ENCODE data around the gene TAS1R1.
"Not testable (repeated sequence)": the region's sequence is repeated elsewhere in the genome, so short reads cannot be mapped to it uniquely, and the experiment has no call there.

TAS1R1 gene

GRCh38 chr1:6592441-6592840 is 37.3 kb downstream of the TAS1R1 start:
- no peak for DNase-seq

- no peak for DNase-seq
Observed at GRCh38 chr1:6592865-6593593, 37.9 kb downstream of the TAS1R1 start.

GRCh38 chr1:6593810-6594209 is 38.7 kb downstream of the TAS1R1 start:
- no peak for DNase-seq

GRCh38 chr1:6594977-6595740 is 40.1 kb downstream of the TAS1R1 start:
- no peak for DNase-seq

GRCh38 chr1:6596351-6596750 is 41.2 kb downstream of the TAS1R1 start:
- no peak for DNase-seq

- no peak for DNase-seq
Observed at GRCh38 chr1:6596886-6597776, 42.0 kb downstream of the TAS1R1 start.

GRCh38 chr1:6597777-6598131 is 42.6 kb downstream of the TAS1R1 start:
- no peak for DNase-seq

- DNase-seq = peak; percentile 16
Observed at GRCh38 chr1:6599141-6599975, 44.3 kb downstream of the TAS1R1 start.

- not testable (repeated sequence) for DNase-seq
Observed at GRCh38 chr1:6599991-6600390, 44.9 kb downstream of the TAS1R1 start.

GRCh38 chr1:6600410-6601048 is 45.4 kb downstream of the TAS1R1 start:
- DNase-seq = no peak

- peak; percentile 94 for DNase-seq
Observed at GRCh38 chr1:6601049-6601922, 46.2 kb downstream of the TAS1R1 start.

GRCh38 chr1:6601923-6602668 is 47.0 kb downstream of the TAS1R1 start:
- DNase-seq = peak; percentile 14

GRCh38 chr1:6602669-6603237 is 47.6 kb downstream of the TAS1R1 start, which contains the start of gene KLHL21:
Gene KLHL21 (minus strand): TSS chr1:6602869. CDS start chr1:6602817, 52 bp downstream.
- DNase-seq = peak; percentile 93

- DNase-seq = peak; percentile 84
Observed at GRCh38 chr1:6603238-6603914, 48.3 kb downstream of the TAS1R1 start.

GRCh38 chr1:6603915-6604558 is 48.9 kb downstream of the TAS1R1 start:
- peak; percentile 89 for DNase-seq

GRCh38 chr1:6612641-6613360 is 57.7 kb downstream of the TAS1R1 start:
- no peak for DNase-seq

GRCh38 chr1:6613361-6614018 is 58.4 kb downstream of the TAS1R1 start, which contains the start of gene PHF13:
Gene PHF13 (plus strand): TSS chr1:6613731. CDS start chr1:6614067, 336 bp downstream.
- peak; percentile 100 for DNase-seq

Data from fibroblast of skin of right biceps (primary cell).